ENCODE measurements around the gene SIRT3. TPM values are rescaled to one million over a fixed set of nuclear protein-coding genes. Genes with fewer than 3 reads are reported as not detected.

Gene SIRT3
- polyA plus RNA-seq (ENCODE audit: insufficient read length in 4 of 4): 10 to 100 TPM; 26.4 to 42.9 (median 32.8) TPM

DNA sequence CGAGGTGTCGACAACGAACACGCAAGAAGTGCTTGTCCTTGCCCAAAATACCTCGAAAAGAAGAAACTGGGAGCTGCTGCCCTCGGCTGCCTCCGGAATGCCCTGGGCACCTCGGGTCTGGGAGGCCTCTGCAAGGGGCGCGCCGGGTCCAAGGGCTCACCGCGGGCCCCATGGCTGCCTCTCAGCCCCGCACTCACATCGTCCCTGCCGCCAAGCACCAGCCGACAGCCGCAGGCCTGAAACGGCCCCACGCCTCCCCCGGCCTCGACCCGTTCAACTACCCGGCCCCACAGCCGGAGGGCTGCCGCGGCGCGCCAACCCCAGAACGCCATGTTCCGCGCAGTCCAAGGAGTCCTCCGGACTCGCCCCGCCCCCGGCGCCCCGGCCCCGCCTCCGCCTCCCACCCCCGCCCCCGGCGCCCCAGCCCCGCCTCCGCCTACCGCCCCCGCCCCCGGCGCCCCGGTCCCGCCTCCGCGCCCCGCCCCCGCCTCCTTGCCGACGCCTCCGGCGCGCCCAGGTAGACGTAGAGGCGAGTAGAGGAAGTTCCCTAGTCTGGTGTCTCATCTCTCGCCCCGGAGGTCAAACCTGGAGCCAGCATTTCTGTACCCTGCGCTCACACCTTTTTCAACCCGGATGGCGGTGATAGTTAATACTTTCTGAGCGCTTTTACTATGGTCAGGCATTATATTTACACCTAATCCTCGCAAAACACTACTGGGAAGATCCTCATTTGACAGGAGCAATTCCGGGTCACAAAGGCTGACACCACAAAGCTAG lies at the start of gene SIRT3:
Gene SIRT3, minus strand, starts transcription at position 346 of the 777 bp plus-strand sequence. Its CDS starts 14 bp downstream, at position 332.
- peak; percentile 46 to 77 (median 66) for DNase-seq (ENCODE audit: low read depth in 4 of 4, low spot score in 2 of 4)

DNA sequence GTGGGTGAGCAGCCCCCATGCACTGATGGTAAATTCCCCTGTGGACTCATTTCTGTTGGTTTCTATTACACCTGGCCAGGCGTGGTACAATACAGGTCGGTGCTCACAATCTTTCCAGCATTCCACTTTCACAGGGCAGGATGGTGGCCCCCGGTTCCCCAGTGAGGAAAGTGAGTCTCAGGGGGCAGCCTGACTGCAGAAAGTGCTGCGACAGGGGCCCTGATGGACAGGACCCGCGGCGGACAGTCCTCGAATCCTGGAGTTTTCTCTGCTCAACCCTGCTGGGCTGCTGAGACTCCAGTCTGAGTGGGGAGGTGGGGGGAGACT lies 49.7 kb upstream of the SIRT3 start:
- no peak for DNase-seq (ENCODE audit: low read depth in 4 of 4, low spot score in 2 of 4)

DNA sequence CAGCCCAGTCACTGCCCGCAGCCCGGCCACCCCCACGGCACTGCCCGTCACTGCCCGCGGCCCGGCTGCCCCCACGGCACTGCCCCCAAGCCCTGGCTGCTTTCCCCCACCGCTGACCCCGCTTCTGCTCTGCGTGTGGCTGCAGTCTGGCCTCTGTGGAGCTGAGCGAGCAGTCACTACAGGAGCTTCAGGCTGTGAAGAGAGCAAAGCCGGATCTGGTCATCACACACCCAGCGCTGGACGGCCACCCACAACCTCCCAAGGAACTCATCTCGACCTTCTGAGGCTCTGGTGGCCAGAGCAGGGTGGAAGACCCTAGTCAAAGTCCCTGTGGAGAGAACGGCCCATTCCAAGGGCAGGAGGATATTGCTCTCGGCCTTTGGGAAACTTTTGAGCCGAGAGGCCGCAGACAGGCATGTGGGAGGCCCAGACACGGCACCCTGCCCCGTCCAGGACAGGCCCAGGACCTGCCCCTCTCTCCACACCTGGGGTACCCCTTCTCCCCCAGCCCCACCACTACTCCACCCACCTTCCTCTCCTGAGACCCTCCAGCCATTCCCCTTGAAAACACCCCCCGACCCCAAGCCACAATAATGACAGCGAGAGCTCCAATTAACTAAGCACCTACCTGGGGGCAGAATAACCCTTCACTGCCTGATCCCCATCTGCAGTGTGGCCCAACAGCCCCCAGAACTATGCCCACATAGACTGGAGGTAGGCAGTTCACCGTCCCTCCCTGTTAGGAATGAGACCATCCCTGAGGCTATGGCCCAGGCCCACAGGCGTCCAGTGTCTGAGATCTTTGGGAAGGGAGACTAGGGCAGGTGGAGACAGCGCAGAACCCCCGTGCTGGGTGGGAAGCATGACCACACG lies 49.1 kb upstream of the SIRT3 start:
- DNase-seq (ENCODE audit: low read depth in 4 of 4, low spot score in 2 of 4): no peak

DNA sequence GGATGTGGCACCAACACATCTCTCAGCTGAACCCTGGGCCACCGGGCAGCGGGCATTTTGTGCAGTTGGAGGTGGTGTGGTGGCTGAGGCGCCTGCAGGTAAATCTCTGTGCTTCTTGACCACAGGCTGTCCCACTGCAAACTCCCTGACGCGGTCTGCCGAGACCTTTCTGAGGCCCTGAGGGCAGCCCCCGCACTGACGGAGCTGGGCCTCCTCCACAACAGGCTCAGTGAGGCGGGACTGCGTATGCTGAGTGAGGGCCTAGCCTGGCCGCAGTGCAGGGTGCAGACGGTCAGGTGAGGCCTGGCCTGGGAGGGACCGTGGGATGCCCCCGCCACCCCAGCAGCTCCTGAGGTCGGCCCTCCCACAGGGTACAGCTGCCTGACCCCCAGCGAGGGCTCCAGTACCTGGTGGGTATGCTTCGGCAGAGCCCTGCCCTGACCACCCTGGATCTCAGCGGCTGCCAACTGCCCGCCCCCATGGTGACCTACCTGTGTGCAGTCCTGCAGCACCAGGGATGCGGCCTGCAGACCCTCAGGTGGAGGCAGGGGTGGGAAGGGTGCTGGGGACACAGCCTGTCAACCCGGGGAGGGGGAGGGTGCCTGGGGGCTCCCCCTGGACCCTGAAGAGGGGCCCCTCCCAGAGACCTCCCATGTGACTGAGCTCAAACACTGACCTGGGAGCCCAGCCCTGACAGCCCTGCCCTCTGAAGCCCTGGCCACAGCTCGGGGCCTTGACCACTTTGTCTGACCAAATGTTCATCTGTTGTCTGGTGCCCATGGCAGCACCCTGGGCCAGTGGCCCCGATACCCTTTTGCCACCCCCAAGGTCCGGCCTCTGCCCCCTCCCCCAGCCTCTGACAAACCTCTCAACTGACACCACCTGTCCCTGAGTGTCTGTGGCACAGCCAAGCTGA lies 48.2 kb upstream of the SIRT3 start:
- no peak for DNase-seq (ENCODE audit: low read depth in 4 of 4, low spot score in 2 of 4)

DNA sequence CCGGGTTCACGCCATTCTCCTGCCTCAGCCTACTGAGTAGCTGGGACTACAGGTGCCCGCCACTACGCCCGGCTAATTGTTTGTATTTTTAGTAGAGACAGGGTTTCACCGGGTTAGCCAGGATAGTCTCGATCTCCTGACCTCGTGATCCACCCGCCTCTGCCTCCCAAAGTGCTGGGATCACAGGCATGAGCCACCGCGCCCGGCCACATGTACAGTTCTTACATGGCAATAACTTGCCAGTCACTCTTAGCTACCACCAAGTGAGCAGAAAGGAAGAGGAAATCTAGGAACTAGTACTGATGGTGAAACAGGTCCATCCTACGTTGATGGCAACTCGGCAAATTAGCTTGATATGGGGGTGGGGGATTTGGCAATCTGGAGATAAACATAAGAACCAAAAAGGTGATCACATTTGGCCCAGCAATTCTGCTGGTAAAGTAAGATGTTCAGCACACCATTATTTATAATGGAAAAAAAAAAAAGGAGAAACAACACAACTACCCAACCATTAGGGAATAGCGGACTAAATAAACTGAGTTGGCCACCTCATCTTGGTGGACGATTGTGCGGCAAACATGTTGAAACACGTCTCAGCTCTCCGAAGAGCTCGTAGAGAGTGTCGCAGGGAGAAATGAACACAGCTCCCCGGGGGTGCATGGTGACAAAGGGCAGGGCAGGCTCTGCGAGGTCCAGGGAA lies 47.4 kb upstream of the SIRT3 start:
- no peak for DNase-seq (ENCODE audit: low read depth in 4 of 4, low spot score in 2 of 4)

GRCh38 chr11:282630-283360 lies 46.7 kb upstream of the SIRT3 start:
- DNase-seq (ENCODE audit: low read depth in 4 of 4, low spot score in 2 of 4): no peak

- DNase-seq (ENCODE audit: low read depth in 4 of 4, low spot score in 2 of 4): no peak
These were observed 46.0 kb upstream of the SIRT3 start for GRCh38 chr11:282171-282570.

DNA sequence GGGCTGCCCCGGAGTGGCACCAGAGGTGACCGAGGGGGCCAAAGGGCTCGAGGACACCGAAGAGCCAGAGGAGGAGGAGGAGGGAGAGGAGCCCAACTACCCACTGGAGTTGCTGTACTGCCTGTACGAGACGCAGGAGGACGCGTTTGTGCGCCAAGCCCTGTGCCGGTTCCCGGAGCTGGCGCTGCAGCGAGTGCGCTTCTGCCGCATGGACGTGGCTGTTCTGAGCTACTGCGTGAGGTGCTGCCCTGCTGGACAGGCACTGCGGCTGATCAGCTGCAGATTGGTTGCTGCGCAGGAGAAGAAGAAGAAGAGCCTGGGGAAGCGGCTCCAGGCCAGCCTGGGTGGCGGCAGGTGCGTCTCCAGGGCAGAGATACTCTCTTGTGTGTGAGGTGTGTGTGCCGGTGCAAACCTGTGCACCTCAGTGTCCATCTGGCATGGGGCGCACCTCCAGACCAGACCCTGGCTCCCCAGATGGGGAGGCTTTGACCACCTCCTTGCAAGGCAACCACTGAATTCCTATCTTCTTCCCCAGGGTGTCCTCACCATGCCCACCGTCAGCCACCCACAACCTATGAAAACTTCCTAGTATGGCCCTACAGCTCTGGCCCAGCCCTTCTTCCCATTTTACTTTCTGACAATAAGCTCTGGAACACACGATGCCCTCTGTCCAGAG lies 45.5 kb upstream of the SIRT3 start:
- no peak for DNase-seq (ENCODE audit: low read depth in 4 of 4, low spot score in 2 of 4)

- no peak for DNase-seq (ENCODE audit: low read depth in 4 of 4, low spot score in 2 of 4)
These were observed 44.8 kb upstream of the SIRT3 start for GRCh38 chr11:280706-281485.

GRCh38 chr11:279966-280705 lies 44.0 kb upstream of the SIRT3 start:
- no peak for DNase-seq (ENCODE audit: low read depth in 4 of 4, low spot score in 2 of 4)

- DNase-seq (ENCODE audit: low read depth in 4 of 4, low spot score in 2 of 4): no peak
These were observed 43.2 kb upstream of the SIRT3 start for GRCh38 chr11:279040-279965.

DNA sequence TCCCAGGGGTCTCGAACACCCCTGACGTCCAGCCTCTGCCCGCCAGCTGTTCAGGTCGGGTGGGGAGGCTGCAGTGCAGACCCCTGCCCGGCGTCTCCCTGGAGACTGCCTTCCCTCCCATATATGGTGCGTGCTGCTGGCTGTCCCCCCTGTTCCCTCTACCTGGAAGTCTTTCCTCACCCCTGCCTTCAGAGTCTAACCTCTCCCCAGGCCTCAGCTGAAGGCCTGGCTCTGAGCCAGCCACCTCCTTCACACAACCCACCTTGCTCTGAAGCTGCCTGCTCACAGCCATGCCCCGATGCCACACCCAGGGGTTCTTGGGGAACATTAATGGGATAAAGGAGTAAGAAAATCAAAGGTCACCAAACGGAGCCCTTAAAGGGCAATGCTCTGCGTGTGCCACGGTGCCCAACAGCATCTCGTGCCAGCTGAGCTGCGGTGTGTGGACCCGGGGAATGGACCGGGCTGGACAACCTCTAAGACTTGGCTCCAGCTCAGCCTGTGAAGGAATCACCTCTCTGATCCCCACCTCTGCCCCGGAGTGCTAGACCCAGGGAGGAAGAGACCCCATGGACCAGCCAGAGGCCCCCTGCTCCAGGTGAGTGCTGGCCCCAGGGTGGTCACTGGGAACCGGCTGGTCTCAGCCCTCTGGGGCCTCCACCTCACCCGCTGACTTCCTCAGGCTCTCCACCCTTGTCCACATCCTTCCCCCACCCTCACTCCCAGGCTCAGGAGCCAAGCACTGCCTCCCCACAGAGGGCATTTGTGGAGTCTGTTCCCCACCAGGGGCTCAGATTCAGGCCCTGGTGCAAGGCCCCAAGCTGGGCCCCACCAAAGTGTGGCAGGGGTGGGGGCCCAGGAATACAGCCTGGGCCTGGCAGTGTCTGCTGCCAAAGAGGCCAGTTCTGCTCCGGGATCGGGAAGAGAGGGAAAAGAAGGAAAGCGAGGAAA lies 42.1 kb upstream of the SIRT3 start, which contains the start of gene NLRP6:
Gene NLRP6, plus strand, starts transcription at position 407 of the 951 bp plus-strand sequence. Its CDS starts 163 bp downstream, at position 570.
- no peak for DNase-seq (ENCODE audit: low read depth in 4 of 4, low spot score in 2 of 4)

- DNase-seq (ENCODE audit: low read depth in 4 of 4, low spot score in 2 of 4): no peak
These were observed 40.1 kb upstream of the SIRT3 start for GRCh38 chr11:276219-276618.

DNA sequence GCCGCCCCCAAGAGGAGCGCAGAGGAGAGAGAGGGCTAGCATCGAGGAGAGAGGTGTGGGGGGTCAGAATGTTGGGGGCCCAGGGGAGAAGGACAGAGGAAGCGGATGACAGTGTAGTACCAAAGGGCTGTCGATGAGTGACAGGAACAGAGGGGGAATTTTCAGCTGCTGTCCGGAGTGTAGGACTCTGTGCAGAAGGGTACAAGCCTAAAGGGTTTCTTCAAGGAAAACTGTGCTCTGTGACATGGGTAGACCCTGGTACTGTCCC lies 36.7 kb upstream of the SIRT3 start:
- DNase-seq (ENCODE audit: low read depth in 4 of 4, low spot score in 2 of 4): no peak

GRCh38 chr11:272195-272930 lies 36.2 kb upstream of the SIRT3 start:
- DNase-seq (ENCODE audit: low read depth in 4 of 4, low spot score in 2 of 4): no peak

Data from left renal cortex interstitium (tissue), 4 donors.